AG20443 (cell line): ENCODE measurements around the gene NUTM1.
"Not testable (repeated sequence)": the region's sequence is repeated elsewhere in the genome, so short reads cannot be mapped to it uniquely, and the experiment has no call there.

ENCODE experiments used
- DNase-seq: peaks from one replicate; pipeline ENCODE4 v3.0.0; 2012; ENCODE audit warnings: low spot score, mixed read lengths

The NUTM1 gene

DNA sequence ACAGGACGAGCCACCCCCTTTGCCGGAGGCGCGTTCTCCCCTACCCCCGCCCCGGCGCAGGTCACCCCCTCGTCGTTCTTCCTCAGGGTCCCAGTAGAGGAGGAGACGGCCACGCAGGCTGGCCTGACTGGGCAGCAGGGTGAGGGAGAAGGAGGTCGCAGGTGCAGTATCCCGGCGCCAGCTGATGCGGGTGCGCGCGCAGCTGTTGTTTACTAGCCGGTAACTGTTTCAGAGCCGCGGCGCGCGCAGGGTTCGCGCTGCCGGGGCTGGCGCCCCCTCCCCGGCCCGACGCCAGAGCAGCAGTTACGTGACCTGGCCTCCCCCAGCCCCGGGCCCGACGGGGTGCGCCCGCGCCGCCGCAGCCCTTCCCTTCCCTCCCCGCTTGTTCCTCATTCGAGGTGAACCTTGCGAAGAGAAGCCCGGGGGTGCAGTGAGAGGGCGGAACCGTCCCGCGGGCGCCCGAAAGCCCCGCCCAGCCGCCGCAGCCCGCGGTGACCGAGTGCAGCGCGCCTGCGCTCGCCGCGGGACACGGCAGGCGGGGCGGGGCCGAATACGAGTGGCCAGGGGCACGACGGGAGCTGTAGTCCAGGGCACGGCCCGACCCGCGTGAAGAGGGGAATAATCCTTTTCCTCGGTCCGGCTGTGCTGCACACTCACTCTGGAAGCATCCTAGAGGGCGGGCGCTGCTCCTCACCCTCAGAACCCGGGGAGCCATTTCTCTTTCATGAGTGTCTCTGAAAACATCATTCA lies 5.4 kb upstream of the NUTM1 start, which contains the start of gene SLC12A6:
Gene SLC12A6, minus strand, starts transcription at position 225 of the 750 bp plus-strand sequence. CDS start 1,101 bp downstream, outside the sequence.
- peak; percentile 99 for DNase-seq

DNA sequence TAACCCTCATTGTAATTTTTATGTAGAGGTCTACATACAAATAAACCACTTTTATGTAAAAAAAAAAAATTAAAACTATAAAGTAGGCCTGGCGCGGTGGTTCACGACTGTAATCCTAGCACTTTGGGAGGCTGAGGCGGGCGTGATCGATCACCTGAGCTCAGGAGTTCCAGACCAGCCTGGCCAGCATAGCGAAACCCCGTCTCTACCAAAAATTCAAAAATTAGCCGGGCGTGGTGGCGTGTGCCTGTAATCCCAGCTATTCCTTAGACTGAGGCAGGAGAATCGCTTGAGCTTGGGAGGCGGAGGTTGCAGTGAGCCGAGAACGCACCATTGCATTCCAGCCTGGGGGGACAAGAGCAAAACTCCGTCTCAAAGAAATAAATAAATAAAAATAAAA lies 4.8 kb upstream of the NUTM1 start:
- no peak for DNase-seq

DNA sequence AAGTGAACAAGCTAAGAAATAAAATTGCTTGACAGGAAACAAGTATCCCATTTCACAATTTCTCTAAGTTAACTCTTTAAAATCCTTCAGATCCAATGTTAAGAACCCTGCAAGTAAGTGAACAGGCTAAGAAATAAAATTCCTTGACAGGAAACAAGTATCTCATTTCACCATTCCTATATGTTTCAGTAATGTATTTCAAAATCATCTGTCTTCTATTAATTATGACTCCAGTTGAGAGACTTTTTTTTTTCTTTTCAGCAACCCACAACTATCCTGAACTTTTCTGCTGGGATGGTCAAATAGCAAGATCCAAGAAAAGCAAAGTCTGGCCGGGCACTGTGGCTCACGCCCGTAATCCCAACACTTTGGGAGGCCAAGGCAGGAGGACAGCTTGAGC lies 3.2 kb upstream of the NUTM1 start:
- DNase-seq = no peak

DNA sequence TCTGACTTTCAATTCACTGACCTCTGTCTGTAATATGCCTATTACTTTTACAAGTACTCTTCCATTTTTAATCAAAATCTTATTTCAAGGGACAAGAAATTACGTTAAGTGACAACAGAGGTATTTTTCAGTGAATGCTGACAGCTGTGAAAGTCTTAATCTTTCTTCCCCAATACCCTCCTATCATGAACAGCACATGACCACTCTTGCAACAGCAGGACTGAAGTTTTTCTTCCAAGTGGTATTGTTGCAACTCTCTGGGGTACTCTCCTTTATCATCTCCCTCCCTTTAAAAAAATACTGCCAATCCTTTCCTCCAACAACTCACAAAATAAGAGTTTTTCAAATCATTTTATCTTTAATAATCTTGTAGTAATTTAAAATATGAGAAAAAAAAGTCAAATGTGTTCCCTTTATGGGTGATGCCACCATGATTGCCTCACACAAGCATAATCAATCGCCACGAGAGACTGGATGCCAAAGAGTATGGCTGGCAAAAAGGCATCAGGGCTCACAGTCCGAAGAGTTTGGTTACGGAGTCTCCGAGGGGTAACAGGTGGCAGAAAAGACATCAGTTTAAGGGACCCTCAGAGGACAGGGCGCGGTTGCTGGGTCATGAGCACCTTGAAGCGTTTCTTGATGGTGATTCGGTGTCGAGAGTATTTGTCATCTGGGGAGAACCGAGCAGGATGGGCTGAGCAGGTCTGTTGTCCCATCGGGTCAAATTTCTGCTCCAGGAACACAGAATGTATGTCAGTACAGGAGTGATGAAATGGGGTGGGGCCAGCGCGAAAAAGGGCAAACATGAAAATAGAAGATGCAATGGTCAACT lies 1.5 kb upstream of the NUTM1 start:
- no peak for DNase-seq

DNA sequence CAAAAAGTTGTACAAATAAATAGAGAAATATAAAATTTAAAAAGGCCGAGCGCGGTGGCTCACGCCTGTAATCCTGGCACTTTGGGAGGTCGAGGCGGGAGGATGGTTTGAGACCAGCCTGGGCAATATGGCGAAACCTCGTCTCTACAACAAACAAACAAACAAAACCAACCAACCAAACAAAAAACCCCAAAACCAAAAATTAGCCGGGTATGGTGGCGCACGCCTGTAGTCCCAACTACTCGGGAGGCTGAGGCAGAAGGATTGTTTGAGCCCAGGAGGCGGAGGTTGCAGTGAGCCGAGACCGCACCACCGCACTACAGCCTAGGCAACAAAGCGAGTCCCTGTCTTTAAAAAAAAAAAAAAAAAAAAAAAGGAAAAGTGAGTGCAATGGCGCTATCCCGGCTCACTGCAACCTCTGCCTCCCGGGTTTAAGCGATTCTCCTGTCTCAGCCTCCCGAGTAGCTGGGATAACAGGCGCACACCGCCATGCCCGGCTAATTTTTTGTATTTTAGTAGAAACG lies 840 bp upstream of the NUTM1 start:
- DNase-seq = not testable (repeated sequence)

DNA sequence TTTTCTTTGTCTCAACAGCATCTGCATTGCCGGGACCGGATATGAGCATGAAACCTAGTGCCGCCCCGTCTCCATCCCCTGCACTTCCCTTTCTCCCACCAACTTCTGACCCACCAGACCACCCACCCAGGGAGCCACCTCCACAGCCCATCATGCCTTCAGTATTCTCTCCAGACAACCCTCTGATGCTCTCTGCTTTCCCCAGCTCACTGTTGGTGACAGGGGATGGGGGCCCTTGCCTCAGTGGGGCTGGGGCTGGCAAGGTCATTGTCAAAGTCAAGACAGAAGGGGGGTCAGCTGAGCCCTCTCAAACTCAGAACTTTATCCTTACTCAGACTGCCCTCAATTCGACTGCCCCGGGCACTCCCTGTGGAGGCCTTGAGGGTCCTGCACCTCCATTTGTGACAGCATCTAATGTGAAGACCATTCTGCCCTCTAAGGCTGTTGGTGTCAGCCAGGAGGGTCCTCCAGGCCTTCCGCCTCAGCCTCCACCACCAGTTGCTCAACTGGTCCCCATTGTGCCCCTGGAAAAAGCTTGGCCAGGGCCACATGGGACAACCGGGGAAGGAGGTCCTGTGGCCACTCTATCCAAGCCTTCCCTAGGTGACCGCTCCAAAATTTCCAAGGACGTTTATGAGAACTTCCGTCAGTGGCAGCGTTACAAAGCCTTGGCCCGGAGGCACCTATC lies 5.0 kb downstream of the NUTM1 start:
- DNase-seq = no peak

DNA sequence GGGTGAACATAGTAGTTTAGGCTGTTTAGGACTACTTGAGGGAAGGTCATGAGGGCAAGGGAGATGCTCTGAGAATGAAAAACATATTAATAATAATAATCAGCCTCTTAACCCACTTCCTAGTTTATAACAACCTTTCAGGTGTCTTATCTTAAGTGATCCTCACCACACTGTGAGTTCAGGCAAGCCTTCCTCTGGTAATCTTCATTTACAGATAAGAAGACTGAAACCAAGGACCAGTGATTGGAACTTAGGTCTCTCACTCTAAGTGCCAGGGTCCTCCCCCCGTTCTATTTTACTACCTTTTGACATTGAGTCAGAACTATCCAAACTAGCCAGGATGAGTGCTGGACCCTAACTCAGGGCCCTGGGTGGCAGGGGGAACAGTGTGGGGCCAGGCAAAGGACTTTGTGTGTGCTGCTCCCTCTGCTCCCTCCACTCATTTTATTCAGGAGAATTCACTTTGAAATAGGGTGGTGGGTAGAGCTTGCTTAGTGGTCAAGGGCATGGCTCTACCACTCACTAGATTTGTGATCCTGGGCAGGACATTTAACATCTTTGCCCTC lies 5.7 kb downstream of the NUTM1 start:
- DNase-seq = no peak

DNA sequence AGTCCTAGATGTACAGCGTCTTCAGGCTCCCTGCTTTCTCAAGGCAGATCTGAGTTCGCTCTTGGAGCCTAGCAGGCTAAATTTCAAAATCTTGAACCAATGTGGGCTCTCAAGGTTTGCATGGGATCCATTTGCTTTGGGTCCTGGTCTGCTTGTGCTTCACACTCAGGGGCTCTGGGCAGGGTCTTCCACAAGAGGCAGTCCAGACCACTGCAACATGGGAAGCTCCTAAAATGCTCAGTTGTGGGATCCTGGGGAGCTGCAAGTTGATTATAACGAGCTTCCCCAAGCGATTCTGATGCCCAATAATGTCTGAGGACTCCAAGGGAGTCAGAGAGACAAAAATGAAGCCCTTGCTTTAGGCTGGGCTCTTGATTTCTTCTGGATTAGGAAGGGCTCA lies 6.7 kb downstream of the NUTM1 start:
- DNase-seq = no peak

DNA sequence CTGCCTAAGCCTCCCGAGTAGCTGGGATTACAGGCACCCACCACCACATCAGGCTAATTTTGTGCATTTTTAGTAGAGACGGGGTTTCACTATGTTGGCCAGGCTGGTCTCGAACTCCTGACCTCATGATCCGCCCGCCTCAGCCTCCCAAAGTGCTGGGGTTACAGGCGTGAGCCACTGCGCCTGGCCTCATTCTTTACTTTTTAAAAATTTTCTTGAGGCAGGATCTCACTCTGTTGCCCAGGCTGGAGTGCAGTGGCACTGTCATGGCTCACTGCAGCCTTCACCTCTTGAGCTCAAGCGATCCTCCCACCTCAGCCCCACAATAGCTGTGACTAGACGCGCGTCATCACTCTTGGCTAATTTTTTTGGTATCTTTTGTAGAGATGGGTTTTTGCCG lies 9.9 kb downstream of the NUTM1 start:
- DNase-seq = not testable (repeated sequence)

DNA sequence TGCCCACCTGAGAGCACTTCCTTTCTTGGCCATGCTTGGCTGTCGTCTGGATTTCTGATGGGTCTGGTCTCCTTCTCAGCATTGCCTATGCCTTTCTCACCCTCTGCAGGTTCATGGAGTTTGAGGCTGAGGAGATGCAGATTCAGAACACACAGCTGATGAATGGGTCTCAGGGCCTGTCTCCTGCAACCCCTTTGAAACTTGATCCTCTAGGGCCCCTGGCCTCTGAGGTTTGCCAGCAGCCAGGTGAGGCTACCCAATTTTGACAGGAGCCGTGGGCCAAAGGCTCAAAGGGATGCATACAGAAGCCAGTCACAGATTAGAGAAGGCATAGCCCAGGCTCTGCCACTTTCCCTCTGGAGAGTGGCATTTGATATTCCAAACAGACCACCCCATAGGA lies 10.5 kb downstream of the NUTM1 start:
- no peak for DNase-seq

DNA sequence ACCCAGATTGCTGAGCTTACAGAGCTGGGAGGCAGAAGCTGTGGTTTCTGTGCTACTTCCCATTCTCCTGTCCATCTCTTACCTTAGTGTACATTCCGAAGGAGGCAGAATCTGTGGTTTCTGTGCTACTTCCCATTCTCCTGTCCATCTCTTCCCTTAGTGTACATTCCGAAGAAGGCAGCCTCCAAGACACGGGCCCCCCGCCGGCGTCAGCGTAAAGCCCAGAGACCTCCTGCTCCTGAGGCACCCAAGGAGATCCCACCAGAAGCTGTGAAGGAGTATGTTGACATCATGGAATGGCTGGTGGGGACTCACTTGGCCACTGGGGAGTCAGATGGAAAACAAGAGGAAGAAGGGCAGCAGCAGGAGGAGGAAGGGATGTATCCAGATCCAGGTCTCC lies 11.2 kb downstream of the NUTM1 start:
- no peak for DNase-seq

DNA sequence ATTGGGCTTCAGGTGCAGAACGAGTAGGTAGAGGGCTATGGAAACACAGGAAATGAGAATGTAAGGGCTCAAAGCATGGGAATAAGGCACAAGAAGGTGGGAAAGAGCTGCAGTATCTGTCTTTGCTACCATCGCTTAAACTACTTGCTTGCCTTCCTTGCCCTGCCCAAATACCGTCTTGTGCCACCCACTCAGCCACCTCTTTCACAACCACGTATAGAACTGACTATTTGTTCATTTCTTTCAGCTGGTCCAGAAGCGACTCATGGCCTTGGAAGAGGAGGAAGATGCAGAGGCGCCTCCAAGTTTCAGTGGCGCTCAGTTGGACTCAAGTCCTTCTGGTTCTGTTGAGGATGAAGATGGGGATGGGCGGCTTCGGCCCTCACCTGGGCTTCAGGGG lies 12.1 kb downstream of the NUTM1 start:
- no peak for DNase-seq

DNA sequence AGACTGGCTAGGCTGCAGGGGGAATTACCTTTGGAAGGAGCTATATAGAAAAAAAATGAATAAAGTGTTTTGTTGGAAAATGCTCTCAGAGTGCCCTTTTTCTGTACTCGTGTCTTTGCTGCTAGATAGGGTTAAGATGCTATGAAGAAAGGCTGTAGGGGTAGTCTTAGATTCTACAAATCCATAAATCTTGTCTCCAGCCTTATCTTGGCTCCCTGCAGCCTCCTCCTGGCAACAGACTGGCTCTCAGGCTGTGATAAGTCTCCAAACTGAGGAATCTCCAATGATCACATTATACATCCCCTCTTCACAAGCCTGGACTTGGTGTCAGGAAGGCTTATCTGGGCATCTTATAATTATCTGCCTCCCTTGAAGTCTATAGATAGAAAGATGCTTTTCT lies 14.5 kb downstream of the NUTM1 start:
- DNase-seq = no peak

DNA sequence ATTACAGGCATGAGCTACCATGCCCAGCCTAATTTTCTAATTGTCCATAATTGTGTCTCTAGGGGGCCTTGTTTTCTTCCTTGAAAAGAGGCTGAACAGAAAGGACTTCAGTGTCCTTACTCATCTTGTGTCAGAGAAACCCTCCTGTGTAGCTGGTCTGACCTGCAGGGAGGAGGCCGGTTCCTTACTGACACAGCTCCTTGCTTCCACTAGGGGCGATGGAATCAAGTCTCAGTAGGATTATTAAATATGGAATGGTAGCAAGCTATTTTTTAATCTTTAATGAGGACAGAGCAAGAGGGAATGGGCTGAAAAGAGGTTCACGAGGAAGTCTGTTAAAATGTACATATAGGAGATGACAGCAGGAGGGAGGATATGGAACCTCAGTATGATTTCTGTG lies 15.3 kb downstream of the NUTM1 start:
- DNase-seq = peak; percentile 30

DNA sequence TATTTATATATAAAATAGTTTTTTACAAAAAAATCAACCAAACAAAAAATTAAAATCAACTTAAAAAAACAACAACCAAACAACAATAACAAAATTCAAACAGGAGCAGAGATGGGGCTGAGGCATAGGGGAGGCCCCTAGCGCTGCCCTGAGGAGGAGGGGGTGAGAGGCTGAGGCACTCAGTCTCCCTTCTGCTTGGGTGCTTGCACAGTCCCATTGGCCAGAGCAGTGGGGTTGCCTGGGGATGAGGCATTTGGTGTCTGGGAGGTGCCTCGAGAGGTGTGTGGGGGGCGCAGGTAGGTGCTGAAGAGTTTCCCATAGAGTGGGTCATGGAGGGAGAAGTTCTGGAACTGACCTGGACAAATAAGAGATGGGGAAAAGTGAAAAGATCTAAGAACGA lies 15.8 kb downstream of the NUTM1 start:
- no peak for DNase-seq

DNA sequence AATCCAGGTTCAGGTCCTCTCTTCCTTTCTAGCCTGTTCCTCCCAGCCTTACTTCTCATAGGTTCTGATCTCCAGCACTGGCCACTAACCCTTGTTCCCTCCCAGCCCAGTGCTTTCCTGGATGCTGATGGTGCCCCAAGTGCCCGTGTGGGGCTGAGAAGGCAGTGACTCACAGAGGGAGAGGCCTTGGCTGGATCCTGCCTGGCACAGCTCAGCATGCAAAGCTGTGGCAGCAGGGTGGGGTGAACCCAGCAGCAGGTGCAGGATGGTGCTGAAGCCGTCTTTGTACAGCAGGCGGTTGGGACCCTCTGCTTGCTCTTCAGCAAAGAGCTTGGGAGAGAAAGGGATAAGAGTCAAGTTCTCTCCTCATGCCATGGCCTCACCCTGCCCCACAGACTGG lies 16.3 kb downstream of the NUTM1 start:
- peak; percentile 20 for DNase-seq

DNA sequence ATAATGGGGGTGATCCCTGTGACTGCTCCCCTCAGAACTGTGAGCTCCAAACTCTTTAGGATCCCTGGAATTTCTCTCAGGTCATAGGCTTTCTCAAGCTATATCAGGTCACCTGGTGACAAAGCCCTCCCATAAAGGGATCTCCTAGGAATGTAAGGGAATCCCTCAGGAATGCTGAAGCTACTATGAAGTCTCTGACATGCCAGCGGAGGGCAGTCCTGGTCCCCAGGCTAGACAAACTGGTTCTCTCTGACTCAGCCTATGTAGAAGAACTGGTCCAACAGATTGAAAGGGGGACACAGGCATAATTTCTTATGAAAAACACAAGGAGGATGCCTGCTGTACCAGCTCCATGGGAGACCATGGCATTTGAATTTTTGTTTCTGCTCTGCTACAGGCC lies 17.2 kb downstream of the NUTM1 start:
- no peak for DNase-seq

DNA sequence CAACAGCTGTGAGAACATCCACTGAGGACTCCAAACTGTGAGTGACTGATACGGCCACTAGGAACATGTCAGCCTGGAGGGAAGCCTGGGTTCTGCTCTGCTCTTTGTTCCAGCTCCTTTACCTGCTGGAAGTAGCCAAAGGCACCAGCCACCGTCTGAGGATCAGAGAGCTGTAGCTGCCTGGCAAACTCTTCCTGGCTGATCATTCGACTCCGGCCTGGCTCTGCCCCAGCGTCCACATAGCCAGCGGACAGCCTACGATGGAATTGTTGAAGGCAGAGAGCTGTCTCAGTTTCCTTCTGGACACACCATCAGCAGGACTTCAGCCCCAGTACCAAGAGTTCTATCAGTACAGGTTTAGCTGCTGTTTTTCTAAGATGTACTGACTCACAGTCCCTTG lies 18.2 kb downstream of the NUTM1 start:
- DNase-seq = no peak

DNA sequence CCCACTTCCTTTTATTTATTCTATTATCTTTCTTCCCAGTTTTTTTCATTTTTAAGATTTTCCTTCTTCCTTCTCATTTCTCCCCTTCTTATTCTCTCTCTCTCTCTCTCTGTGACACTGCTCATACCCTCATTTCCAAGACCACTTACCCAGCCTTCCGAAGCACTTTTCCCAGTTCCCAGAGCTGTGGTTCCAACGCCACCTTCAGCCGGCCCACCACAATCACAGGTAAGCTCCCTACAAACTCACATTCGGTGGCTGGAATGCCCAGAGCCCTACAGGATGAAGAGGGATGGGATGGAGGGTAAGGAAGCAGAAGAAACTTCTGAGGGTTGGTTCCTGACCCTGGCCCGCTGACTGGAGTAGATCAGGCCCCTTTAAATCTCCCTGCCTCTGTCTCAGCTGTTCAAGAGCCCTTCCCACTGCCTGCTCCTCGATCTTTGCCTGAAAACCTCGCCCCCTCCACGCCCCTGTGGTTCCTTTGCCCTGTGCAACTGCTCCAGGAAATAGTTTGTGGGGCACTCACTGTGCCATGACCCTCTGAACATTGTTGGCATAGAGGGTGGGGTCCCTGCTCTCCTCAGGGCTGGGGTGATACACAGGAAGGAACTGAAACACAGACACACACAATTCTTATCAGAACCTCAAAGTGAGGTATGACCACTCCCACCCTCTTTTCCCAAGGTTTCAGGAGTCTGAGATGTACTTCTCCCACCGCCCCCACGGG lies 19.1 kb downstream of the NUTM1 start:
- DNase-seq = no peak

DNA sequence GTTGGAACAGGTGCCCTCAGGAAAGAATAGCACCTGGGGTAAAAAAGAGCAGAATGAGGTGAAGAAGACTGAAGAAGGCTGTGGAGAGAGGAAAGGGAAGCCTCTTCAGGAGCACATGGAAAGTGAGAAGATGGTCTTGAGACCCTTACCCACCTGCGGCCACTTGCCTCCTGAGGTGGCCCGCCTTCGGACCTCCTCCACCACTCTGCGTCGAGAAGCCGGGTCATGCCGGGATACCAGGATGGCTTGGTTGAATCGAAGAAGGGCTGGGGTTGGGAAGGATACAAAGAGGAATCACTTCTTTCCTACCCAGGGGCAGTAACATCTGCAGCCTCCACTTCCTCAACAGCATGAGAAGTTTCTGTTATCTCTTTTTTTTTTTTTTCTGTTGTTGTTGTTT lies 20.9 kb downstream of the NUTM1 start:
- DNase-seq = no peak

DNA sequence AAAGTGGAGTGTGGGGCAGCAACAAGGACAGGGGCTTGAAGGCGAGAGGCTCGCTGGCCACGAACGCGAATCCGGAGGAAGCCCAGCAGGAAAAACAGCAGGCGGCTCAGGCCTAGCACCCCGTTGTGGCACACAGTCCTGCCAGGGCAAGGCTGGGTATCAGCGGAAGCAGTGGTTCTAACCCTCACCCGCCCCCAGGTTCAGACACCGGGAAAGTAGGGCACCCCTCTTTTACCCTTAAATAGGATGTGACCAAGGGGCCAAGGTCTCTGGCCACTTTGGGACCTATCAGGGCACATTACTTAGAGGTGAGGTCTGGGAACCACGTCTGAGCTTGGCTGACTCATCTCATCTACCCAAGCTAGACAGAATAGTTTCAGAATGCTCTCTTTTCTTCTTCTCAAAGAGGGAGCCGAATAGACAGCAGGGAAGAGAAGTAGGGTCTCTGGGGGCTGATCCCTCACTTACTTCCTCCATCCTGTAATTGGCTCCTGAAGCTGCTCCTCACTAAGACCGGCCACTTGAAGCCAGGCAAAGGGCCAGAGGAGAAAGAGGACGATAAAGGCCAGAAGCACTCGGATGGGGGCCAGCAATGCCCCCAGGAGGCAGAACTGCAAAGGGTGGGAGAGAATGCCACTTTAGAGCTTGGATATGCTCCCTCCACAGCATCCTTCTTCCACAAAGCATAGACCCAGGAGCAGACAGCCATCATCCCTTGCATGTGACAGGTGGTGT lies 22.1 kb downstream of the NUTM1 start:
- no peak for DNase-seq
